ENCODE results near the gene FUT1.

FUT1 gene

DNA sequence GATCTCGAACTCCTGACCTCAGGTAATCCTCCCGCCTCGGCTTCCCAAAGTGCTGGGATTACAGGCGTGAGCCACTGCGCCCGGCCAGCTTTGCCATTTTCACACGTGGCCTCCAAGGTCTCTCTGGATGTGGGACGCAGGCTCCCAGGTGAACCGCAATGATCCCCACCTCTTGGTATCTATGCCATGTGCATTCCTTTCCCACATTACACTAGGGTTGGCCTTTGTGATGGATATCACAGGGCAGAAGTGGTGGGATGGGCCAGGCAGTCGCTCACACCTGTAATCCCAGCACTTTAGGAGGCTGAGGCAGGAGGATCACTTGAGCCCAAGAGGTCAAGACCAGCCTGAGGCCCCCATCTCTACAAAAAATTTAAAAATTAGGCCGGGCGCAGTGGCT, 25.3 kb upstream of the FUT1 start:
- Histone ChIP-seq H3K79me2 (ENCODE audit: low read length) (no peaks in the 10 kb centered on the region), H2AFZ (ENCODE audit: low read length) (no peak overlapping the region), H3K36me3 (replicated peaks; ENCODE audit: insufficient read depth, low read length) (no peaks in the 10 kb centered on the region), H3K27me3 (replicated peaks; ENCODE audit: insufficient read depth, low read length) (peaks cover 49% of the 10 kb centered on the region), H3K4me2 (ENCODE audit: low read depth, low read length) (no peak overlapping the region), H3K27ac (ENCODE audit: low read length) (no peak overlapping the region), H3K9me3 (replicated peaks; ENCODE audit: insufficient read depth, low read length) (no peaks in the 10 kb centered on the region), H4K20me1 (ENCODE audit: insufficient read depth, low read length) (no peaks in the 10 kb centered on the region), H3K4me1 (ENCODE audit: low read length) (peaks cover 9% of the 10 kb centered on the region), H3K4me3 (ENCODE audit: low read length) (no peak overlapping the region), H3K9ac (ENCODE audit: low read length) (no peak overlapping the region), H3K9me2 (replicated peaks; ENCODE audit: insufficient read depth, low read length) (no peaks in the 10 kb centered on the region), H3F3A (ENCODE audit: insufficient read depth, low read length) (0 out of 2 replicates have a peak, but pooled peaks cover 4% of the 10 kb centered on the region)
- no peak for TF ChIP-seq EZH2phosphoT487 (IDR thresholded peaks at IDR 0.05; ENCODE audit: low read length)
- TF ChIP-seq, protein P1, sequence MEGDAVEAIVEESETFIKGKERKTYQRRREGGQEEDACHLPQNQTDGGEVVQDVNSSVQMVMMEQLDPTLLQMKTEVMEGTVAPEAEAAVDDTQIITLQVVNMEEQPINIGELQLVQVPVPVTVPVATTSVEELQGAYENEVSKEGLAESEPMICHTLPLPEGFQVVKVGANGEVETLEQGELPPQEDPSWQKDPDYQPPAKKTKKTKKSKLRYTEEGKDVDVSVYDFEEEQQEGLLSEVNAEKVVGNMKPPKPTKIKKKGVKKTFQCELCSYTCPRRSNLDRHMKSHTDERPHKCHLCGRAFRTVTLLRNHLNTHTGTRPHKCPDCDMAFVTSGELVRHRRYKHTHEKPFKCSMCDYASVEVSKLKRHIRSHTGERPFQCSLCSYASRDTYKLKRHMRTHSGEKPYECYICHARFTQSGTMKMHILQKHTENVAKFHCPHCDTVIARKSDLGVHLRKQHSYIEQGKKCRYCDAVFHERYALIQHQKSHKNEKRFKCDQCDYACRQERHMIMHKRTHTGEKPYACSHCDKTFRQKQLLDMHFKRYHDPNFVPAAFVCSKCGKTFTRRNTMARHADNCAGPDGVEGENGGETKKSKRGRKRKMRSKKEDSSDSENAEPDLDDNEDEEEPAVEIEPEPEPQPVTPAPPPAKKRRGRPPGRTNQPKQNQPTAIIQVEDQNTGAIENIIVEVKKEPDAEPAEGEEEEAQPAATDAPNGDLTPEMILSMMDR (IDR thresholded peaks at IDR 0.05; ENCODE audit: low read length): no peak
- TF ChIP-seq EZH2 (optimal IDR thresholded peaks at IDR 0.05; ENCODE audit: low read depth, low read length): no peak
- DNase-seq: no peak

DNA sequence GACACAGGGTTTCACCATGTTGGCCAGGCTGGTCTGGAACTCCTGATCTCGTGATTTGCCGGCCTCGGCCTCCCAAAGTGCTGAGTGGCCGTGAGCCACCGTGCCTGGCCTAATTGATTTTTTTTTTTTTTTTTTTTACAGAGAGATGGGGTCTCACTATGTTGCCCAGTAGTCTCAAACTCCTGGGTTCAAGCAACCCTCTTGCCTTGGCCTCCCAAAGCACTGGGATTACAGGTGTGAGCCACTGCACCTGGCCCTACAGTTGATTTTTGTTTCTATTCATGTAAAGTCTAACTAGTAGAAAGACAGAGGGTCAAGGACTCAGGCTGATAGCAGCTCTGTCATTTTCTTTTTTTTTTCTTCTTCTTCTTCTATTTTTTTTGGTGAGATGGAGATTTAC, 24.7 kb upstream of the FUT1 start:
- Histone ChIP-seq H3K4me2 (ENCODE audit: low read depth, low read length) (no peak overlapping the region), H3K9me3 (replicated peaks; ENCODE audit: insufficient read depth, low read length) (no peaks in the 10 kb centered on the region), H3K36me3 (replicated peaks; ENCODE audit: insufficient read depth, low read length) (no peaks in the 10 kb centered on the region), H2AFZ (ENCODE audit: low read length) (no peak overlapping the region), H3K9me2 (replicated peaks; ENCODE audit: insufficient read depth, low read length) (no peaks in the 10 kb centered on the region), H3K4me3 (ENCODE audit: low read length) (no peak overlapping the region), H3K4me1 (ENCODE audit: low read length) (peaks cover 9% of the 10 kb centered on the region), H4K20me1 (ENCODE audit: insufficient read depth, low read length) (no peaks in the 10 kb centered on the region), H3F3A (ENCODE audit: insufficient read depth, low read length) (0 out of 2 replicates have a peak, but pooled peaks cover 4% of the 10 kb centered on the region), H3K79me2 (ENCODE audit: low read length) (no peaks in the 10 kb centered on the region), H3K27me3 (replicated peaks; ENCODE audit: insufficient read depth, low read length) (peaks cover 49% of the 10 kb centered on the region), H3K27ac (ENCODE audit: low read length) (no peak overlapping the region), H3K9ac (ENCODE audit: low read length) (no peak overlapping the region)
- no peak for DNase-seq
- no peak for TF ChIP-seq EZH2phosphoT487 (IDR thresholded peaks at IDR 0.05; ENCODE audit: low read length)
- no peak for TF ChIP-seq EZH2 (optimal IDR thresholded peaks at IDR 0.05; ENCODE audit: low read depth, low read length)
- TF ChIP-seq, protein P1 (IDR thresholded peaks at IDR 0.05; ENCODE audit: low read length): no peak

DNA sequence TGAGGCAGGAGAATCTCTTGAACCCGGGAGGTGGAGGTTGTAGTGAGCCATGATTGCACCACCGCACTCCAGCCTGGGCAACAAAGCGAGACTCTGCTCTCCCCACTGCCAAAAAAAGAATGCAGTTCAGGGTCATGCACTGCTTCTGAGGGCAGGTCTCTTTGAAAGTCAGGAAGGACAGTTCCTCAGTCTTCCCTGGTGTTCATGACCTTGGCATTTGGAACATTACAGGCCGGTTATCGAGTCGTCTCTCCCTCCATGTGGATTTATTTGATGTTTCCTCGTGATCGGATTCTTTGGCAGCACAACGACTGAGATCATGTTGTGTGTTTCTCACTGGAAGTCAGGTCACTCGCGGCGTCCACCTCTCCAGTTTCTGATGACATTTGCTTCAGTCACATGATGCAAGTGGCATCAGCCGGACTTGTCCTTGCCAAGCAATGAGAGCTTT, 20.1 kb upstream of the FUT1 start:
- H3K4me1 ChIP-seq (ENCODE audit: low read length): no peaks in the 10 kb centered on the region
- H3K9me2 ChIP-seq (replicated peaks; ENCODE audit: insufficient read depth, low read length): no peaks in the 10 kb centered on the region
- no peaks in the 10 kb centered on the region for H3F3A ChIP-seq (ENCODE audit: insufficient read depth, low read length)
- H3K27ac ChIP-seq (ENCODE audit: low read length): no peak overlapping the region
- H3K9me3 ChIP-seq (replicated peaks; ENCODE audit: insufficient read depth, low read length): no peaks in the 10 kb centered on the region
- no peak overlapping the region for H3K4me2 ChIP-seq (ENCODE audit: low read depth, low read length)
- no peaks in the 10 kb centered on the region for H4K20me1 ChIP-seq (ENCODE audit: insufficient read depth, low read length)
- no peak overlapping the region for H3K4me3 ChIP-seq (ENCODE audit: low read length)
- no peaks in the 10 kb centered on the region for H3K36me3 ChIP-seq (replicated peaks; ENCODE audit: insufficient read depth, low read length)
- H3K79me2 ChIP-seq (ENCODE audit: low read length): no peaks in the 10 kb centered on the region
- peaks cover 66% of the 10 kb centered on the region for H3K27me3 ChIP-seq (replicated peaks; ENCODE audit: insufficient read depth, low read length)
- no peak for DNase-seq
- TF ChIP-seq EZH2phosphoT487 (IDR thresholded peaks at IDR 0.05; ENCODE audit: low read length): no peak
- H3K9ac ChIP-seq (ENCODE audit: low read length): no peak overlapping the region
- H2AFZ ChIP-seq (ENCODE audit: low read length): no peak overlapping the region

DNA sequence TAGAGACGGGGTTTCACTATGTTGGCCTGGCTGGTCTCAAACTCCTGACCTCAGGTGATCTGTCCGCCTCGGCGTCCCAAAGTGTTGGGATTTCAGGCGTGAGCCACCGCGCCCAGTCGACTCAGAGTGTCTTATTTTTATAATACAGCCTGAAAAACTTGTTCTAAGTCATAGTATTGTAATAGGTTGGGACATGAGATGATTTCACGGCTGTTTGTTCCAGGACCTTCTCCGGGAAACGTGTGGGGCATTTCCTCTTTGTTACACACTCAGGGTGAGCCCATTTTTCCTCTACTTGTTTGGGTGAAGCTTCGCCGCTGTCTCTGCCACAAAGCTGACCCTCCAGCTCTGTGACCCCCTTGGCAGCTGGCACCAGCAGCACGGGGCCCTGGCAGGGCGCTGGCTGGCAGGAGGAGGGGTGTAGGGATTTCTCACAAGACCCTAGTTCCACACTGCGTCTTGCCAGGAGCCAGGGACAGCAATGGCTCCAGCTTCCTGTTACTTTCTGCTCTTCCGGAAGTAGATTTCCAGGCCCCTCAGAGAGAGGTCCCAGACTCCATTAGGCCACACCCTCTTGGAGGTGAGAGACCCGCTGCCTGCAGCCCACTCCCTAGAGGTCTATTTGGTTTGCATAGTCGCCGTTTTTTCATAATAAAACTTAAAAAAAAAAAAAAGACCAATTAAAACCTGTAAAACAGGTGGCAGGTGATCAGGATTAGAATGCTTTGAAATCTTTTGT, 18.5 kb upstream of the FUT1 start:
- no peak for TF ChIP-seq EZH2 (optimal IDR thresholded peaks at IDR 0.05; ENCODE audit: low read depth, low read length)
- TF ChIP-seq EZH2phosphoT487 (IDR thresholded peaks at IDR 0.05; ENCODE audit: low read length): no peak
- H2AFZ ChIP-seq (ENCODE audit: low read length): no peak overlapping the region
- H3K4me2 ChIP-seq (ENCODE audit: low read depth, low read length): 0 out of 2 replicates have a peak overlapping the region, but pooled peaks have one; percentile 4
- no peaks in the 10 kb centered on the region for H3K79me2 ChIP-seq (ENCODE audit: low read length)
- no peaks in the 10 kb centered on the region for H3K9me2 ChIP-seq (replicated peaks; ENCODE audit: insufficient read depth, low read length)
- no peaks in the 10 kb centered on the region for H3K36me3 ChIP-seq (replicated peaks; ENCODE audit: insufficient read depth, low read length)
- H3K27ac ChIP-seq (ENCODE audit: low read length): no peak overlapping the region
- H3K4me3 ChIP-seq (ENCODE audit: low read length): no peak overlapping the region
- DNase-seq: no peak
- no peaks in the 10 kb centered on the region for H3K4me1 ChIP-seq (ENCODE audit: low read length)
- no peaks in the 10 kb centered on the region for H4K20me1 ChIP-seq (ENCODE audit: insufficient read depth, low read length)
- no peak overlapping the region for H3K9ac ChIP-seq (ENCODE audit: low read length)
- no peaks in the 10 kb centered on the region for H3K9me3 ChIP-seq (replicated peaks; ENCODE audit: insufficient read depth, low read length)
- H3F3A ChIP-seq (ENCODE audit: insufficient read depth, low read length): no peaks in the 10 kb centered on the region
- peaks cover 68% of the 10 kb centered on the region for H3K27me3 ChIP-seq (replicated peaks; ENCODE audit: insufficient read depth, low read length)
